GM03348 (cell line): ENCODE results near the gene ADCY9.

Experiments
- DNase-seq: peaks from one replicate; pipeline ENCODE4 v3.0.0; 2012; ENCODE audit warnings: low spot score

Gene ADCY9

DNA sequence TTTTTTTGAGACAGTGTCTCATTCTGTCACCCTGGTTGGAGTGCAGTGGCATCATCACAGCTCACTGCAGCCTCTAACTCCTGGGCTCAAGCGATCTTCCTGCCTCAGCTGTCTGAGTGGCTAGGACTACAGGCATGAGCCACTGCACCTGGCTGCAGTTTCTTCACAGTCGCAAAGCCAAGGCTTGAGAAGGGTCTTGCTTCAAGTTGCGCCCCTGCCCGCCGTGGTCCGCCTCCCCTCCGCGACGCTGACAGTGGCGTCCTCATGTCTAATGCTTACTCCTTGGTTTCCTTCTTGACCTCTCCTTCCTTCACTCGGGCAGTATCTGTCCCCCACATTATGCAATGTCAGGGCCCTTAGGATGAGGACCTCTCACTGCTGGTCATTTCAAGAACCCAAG lies 112.7 kb downstream of the ADCY9 start:
- DNase-seq = no peak

DNA sequence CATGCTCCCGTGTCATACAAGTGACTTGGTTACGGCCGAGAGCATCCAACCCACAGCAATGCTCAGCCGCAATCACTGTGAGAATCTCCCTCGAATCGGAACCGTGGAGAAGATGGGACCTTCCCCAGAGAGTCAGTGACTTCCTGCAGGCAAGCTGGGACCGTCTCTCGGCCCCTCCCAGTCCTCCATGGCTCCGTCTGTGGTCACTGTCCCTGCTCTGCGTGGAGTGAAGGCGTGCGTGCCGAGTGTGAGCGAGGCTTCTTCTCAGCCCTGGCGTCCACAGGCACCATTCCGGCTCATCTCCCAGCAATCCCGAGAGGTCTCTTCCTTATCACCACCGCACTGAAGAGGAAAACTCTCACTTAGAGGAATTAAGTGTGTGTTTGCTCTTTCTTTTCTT lies 113.1 kb downstream of the ADCY9 start:
- DNase-seq = no peak

GRCh38 chr16:4002121-4002520 lies 114.1 kb downstream of the ADCY9 start:
- no peak for DNase-seq

DNA sequence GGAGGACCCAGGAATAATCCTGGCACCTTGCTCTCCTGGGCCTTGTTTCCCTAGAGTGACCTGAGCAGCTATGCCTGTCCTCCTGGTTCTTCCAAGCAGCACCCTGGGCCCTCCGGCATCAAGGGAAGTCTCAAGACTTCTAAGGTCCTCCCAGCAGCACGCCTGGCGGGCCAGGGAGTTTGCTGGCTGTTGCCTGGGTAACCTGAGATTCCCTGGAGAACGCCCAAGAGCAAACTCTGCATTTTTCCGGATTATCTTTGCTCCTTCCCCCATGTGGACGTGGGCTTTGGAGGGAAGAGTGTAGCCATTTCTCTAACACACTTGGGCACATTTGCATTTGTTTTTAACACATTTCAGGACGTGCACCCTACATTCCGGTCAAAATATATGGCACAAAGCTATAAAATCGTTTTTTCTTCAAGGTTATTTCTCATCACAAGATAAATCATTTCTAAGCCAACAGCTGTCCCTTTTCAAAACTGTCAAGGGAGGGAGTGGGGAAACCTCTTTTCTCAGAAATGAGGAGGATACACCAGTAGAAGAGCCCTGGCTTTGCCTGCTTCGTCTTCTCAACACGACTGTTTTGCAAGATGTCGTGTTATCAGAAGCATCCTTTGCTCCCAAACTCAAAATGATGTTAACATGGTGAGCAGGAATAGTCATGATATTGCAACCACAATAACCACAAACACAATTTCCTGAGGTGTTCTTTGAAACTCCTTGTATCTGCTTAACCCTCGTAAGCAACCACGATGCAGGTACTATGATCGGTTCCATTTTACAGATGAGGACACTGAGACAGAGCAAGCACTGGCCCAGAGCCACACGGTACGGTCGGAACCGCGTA lies 116.5 kb downstream of the ADCY9 start:
- DNase-seq = peak; percentile 79

- peak; percentile 65 for DNase-seq
Observed at GRCh38 chr16:3998793-3999478, 117.3 kb downstream of the ADCY9 start.

DNA sequence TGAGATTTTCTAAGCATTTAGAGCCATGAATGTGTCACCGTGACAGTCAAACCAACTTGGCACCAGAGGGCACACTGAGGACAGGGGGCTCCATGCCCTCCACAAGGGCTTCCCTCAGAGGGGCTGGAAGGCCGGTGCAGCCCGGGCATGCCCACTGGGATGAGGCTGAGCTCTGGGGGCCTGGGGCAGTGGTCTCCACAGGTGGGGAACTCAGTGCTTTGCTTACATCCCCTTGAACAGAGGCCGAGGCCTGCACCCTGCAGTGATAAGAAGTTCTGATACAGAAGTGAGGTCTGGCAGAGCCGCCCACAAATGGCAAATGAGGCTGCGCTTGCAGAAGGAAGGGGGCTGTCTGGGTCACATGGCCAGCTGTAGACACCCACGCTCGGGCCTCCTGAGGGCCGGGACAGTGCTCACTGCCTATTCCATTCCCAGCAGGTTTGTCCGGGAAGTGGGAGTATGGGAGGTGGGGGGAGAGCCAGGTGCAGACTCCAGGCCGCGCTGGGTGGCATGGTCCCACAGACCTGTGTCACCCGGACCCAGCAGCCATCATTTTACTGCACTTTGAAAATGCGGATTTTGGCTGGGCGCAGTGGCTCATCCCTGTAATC lies 118.9 kb downstream of the ADCY9 start:
- no peak for DNase-seq

- DNase-seq = no peak
Observed at GRCh38 chr16:3995001-3995400, 121.2 kb downstream of the ADCY9 start.

DNA sequence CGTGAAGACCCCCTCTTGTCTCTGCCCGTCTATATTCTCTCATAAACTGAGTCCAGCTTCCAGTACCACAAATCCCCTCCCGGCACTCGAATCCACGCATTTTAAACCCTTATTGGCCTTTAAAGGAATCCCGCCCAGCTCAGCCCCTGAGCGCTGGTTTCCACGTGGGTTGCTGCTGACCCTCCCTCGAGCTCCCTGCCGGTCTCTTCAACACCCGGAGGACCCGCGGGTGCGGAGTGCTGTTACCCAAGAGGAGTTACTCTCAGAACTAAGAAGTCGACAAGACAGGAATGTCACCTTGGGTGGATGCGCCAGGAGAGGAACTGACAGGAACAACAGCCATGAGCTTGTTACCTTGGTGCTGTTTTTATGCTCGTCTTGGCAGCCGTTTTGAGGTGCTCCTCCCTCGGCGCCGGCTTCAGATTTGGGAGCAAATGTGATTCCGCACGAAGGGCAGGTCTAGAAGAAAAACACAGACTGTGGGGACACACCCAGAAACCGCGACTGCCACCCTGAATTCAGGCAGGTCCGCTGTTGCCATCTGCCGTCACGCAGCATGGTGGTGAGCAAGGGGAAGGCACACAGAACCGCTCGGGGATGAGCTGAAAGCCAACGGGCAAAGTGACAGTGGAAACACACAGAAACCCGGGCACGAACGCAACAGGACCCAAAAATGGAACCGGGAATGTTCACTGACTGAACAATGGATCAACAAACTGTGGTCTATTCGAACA lies 123.0 kb downstream of the ADCY9 start:
- DNase-seq = no peak

GRCh38 chr16:3992297-3993051 lies 123.8 kb downstream of the ADCY9 start:
- DNase-seq = no peak

- DNase-seq = no peak
Observed at GRCh38 chr16:3988824-3989223, 127.4 kb downstream of the ADCY9 start.

GRCh38 chr16:3988011-3988410 lies 128.2 kb downstream of the ADCY9 start:
- DNase-seq = no peak

DNA sequence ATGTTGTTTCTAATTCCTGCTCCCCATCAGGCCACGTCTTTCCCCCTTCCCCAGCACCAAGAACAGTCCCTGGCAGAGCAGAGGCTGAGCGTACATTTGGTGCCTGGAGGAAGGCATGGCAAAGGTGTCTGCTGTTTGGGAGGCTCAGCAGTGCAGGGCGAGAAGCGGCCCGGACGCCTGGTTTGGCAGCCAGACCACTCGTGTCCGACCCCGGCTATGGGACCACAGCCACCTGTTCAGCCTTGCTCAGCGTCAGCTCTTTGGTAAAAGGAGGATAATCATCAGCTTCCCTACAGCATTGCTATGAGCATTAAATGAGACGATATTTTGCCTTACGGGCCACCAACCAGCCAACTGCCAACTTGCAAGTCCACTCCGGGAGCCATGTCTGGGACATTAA lies 129.0 kb downstream of the ADCY9 start:
- DNase-seq = no peak

DNA sequence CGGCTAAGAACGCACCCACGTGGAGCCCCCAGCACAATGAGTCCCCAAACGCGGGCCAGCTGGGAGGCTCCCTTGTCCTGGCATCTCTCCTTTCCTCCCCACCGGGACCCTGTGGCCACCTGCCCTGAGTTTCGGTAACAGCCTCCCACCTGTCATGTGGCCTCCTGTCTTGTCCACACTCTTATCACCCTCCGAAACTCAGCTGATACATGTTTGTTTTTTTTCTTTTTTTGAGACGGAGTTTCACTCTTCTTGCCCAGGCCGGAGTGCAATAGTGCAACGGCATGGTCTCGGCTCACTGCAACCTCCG lies 130.1 kb downstream of the ADCY9 start:
- no peak for DNase-seq

DNA sequence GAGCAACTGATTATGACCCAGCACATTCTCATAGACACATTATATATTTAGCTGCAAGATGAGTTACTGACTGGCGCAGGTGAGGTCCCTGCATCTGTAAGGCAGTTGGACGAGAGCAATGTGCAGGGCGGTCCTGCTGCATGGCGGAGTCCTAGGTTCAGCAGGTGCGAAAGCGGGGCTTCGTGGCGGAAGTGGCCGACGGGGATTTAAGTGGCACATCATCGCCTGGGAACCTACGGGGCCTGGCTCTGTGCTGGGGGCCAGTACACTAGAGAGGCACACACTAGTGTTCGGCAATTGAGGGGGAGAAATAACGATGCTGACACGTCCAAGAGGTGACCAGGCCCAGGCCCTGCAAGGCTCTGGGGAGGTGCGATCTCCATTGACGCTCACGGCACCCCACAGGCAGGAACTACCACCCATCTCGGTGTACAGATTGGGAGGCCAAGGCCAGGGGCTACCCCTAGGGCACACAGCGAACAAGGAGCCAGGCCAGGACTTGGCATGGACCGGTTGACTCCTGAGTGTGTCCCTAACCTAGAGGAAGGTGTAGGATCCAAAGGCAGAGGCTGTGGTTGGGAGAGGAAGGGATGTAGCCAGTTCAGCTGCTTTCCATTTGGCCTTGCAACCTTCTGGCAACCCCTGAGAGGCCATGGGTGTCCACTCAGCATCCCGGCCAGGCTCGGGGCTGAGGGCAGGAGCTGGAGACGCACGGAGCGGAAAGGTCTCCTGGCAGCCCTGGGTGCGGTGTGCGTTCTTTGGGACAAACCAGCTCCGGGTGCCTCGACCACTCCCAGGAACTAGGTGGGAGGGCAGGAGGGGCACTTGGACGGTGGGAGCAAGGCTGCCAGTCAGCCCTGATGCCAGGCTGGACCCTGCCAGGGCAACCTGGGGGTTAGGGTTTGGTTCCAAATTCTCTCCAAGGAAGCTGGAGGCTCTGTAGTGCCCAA lies 131.9 kb downstream of the ADCY9 start:
- DNase-seq = no peak

DNA sequence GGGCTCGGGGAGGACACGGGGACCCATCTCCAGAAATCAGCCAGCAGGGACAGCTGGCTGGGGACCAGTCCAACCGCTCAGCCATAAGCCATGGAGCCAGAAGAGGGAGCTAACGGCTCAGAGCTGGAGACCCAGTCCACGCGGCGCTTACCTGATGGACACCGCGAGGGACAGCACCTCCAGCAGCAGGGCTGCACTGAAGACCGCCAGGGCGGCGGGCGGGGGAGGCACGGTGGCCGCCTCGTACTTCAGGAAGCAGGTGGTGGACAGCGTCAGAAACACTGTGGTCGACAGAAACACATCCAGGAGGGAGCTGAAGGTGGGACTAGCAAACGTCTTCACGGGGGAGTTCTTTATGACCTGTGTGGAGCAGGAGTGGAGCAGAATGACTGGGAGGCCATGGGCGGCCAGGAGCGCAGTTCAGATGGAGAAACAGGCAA lies 133.1 kb downstream of the ADCY9 start:
- DNase-seq = peak; percentile 78

DNA sequence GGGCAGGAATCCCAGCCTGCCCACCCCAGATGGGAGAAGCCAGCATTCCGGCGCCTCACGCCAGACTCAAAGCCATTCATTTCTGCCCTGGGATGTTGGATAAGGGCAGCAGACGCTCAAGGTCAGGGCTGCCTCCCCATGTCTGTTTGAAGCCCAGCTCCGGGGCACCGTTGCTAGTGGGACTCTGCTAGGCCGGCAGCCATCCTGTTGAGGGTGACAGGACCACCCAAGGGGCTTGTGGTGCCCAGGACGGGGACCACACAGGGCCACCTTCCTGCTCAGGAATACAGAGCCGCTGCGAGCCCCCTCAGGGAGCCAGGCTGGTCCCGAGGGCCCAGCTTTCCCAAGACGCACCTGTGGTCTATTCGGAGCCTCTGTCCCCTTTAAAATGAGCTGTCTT lies 134.0 kb downstream of the ADCY9 start:
- DNase-seq = no peak

DNA sequence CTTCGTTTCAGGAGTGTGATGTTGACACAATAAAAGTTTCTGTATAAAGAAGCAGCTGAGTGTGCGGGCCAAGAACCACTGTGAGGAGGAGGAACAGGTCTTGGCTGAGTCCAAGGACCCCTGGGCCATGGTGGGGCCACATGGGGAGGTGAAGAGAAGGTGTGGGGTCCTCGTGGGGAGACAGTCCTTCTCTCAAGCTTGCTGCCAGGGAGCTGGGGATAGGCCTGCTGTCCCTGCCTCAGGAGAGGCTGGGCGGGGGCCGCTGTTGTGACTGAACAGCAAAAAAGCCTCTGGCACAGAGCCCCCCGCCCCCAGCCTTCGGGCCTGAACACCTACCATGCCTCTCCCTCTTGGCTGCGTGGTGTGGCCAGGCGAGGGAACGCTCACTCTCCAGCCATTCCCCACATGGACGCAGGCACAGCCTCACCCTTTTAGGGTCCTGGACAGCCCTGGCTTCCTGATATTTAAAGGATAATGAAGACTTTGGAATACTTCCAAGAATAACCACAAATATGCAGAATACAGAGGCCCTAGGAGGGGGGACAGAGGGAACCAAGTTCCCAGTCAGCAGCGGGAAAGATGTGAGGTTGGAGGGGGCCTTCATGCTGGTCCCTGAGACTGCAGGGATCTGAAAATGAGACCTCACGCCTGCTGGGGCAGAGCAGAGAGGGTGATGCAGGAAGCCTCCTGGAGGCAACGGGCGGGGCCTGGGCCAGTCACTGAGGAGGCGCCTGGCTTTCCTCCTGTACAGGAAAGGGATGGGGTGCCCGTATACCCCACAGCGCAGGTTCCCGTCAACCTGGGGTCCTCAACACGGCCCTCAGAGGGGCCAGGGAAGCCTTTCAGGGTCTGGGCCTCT lies 135.8 kb downstream of the ADCY9 start:
- peak; percentile 46 for DNase-seq

GRCh38 chr16:3979518-3979917 lies 136.7 kb downstream of the ADCY9 start:
- no peak for DNase-seq

GRCh38 chr16:3979070-3979469 lies 137.2 kb downstream of the ADCY9 start:
- no peak for DNase-seq

- no peak for DNase-seq
Observed at GRCh38 chr16:3977376-3977775, 138.9 kb downstream of the ADCY9 start.
